SK-N-SH (cell line): ENCODE results near the gene PI3. TPM values are rescaled to one million over a fixed set of nuclear protein-coding genes. Genes with fewer than 3 reads are reported as not detected.

Experiments used
- CTCF ChIA-PET: fragments of 300-600, 350-600 bp; formaldehyde crosslinking; extraction: SDS; loops from one replicate; lab custom pipeline; 2021; lab: Yijun Ruan, JAX
- POLR2A ChIA-PET: fragments of 350-600 bp; sonication (Branson Sonifier 250); formaldehyde crosslinking; extraction: SDS; loops from one replicate; lab custom pipeline; 2020; ENCODE audit warnings: antibody characterized with exemption, inconsistent platforms; lab: Yijun Ruan, JAX
- DNase-seq: peaks from one replicate; pipeline ENCODE4 v3.0.0; 2012
- H2AFZ ChIP-seq: fragments of 200-600 bp; sonication (generic); 2 replicates; pipeline ENCODE4 v1.8.1; 2016; ENCODE audit warnings: antibody characterized with exemption, mild to moderate bottlenecking, low read depth
- H3F3A ChIP-seq: fragments of 200-600 bp; sonication (generic); replicated peaks from 2 replicates; pipeline ENCODE3; 2016; ENCODE audit warnings: antibody characterized with exemption, mild to moderate bottlenecking; ENCODE audit not compliant: insufficient read depth
- H3K27ac ChIP-seq, 2 experiments: fragments of 200-500 bp in 1 of 2; fragments of 200-600 bp in 1 of 2; sonication (Bioruptor generic) in 1 of 2; sonication (generic), shearing (Covaris generic) in 1 of 2; 2 replicates each; pipeline versions ENCODE4 v1.5.1 to v1.6.1; 2014 to 2016; ENCODE audit warnings: low read depth in 2 of 2, inconsistent platforms in 1 of 2, low read length in 1 of 2, mild to moderate bottlenecking in 1 of 2, mixed read lengths in 1 of 2
- H3K27me3 ChIP-seq: fragments of 200-600 bp; sonication (generic), shearing (Covaris generic); 2 replicates; pipeline ENCODE4 v1.6.1; 2016; ENCODE audit warnings: mixed run types; ENCODE audit not compliant: insufficient read depth
- H3K36me3 ChIP-seq, 2 experiments: fragments of 200-500 bp in 1 of 2; fragments of 200-600 bp in 1 of 2; sonication (Bioruptor generic) in 1 of 2; sonication (generic) in 1 of 2; replicated peaks in 1 of 2; 2 replicates each; pipeline versions ENCODE3 to v1.5.1; 2014 to 2016; ENCODE audit warnings: low read length in 1 of 2, mild to moderate bottlenecking in 1 of 2; ENCODE audit not compliant: insufficient read depth in 2 of 2, control insufficient read depth in 1 of 2
- H3K4me1 ChIP-seq, 2 experiments: fragments of 200-500 bp in 1 of 2; fragments of 200-600 bp in 1 of 2; sonication (Bioruptor generic) in 1 of 2; sonication (generic), shearing (Covaris generic) in 1 of 2; 2 replicates each; pipeline versions ENCODE4 v1.5.1 to v1.6.1; 2014 to 2016; ENCODE audit warnings: low read depth in 1 of 2, low read length in 1 of 2, mixed run types in 1 of 2; ENCODE audit not compliant: insufficient read depth in 2 of 2, control insufficient read depth in 1 of 2
- H3K4me2 ChIP-seq: fragments of 200-600 bp; sonication (generic), shearing (Covaris generic); 2 replicates; pipeline ENCODE4 v1.6.1; 2017; ENCODE audit warnings: mixed run types
- H3K4me3 ChIP-seq, 2 experiments: fragments of 200-500 bp in 1 of 2; fragments of 200-600 bp in 1 of 2; sonication (Bioruptor generic) in 1 of 2; sonication (generic), shearing (Covaris generic) in 1 of 2; 2 replicates each; pipeline versions ENCODE4 v1.5.1 to v1.8.1; 2014 to 2016; ENCODE audit warnings: low read depth in 2 of 2, inconsistent platforms in 1 of 2, low read length in 1 of 2, mild to moderate bottlenecking in 1 of 2, mixed read lengths in 1 of 2, moderate library complexity in 1 of 2
- H3K79me2 ChIP-seq: fragments of 200-600 bp; sonication (generic); 2 replicates; pipeline ENCODE4 v1.8.1; 2017; ENCODE audit warnings: mild to moderate bottlenecking; ENCODE audit not compliant: insufficient read depth
- H3K9ac ChIP-seq: fragments of 200-600 bp; sonication (generic); 2 replicates; pipeline ENCODE4 v1.6.1; 2017; ENCODE audit warnings: mixed run types
- H3K9me2 ChIP-seq: fragments of 200-600 bp; sonication (generic); 2 replicates; pipeline ENCODE4 v1.6.1; 2017; ENCODE audit warnings: mixed run types
- H3K9me3 ChIP-seq: fragments of 200-600 bp; sonication (generic); 2 replicates; pipeline ENCODE4 v1.6.1; 2017; ENCODE audit warnings: mixed run types, mild to moderate bottlenecking, moderate library complexity
- H4K20me1 ChIP-seq: fragments of 200-600 bp; sonication (generic); 2 replicates; pipeline ENCODE4 v1.6.1; 2017; ENCODE audit warnings: mild to moderate bottlenecking, mixed run types; ENCODE audit not compliant: insufficient read depth
- CHD2 ChIP-seq: fragments of 150-350 bp; IDR thresholded peaks from 2 replicates; pipeline ENCODE4 v1.6.1; 2018; ENCODE audit warnings: low read length; ENCODE audit not compliant: partially characterized antibody
- FOSL2 ChIP-seq: IDR thresholded peaks from 2 replicates; pipeline ENCODE4 v1.4.0; 2012; ENCODE audit warnings: low read depth, mild to moderate bottlenecking, moderate library complexity, borderline replicate concordance
- FOXM1 ChIP-seq: IDR thresholded peaks from 2 replicates; pipeline ENCODE4 v1.4.0; 2012; ENCODE audit warnings: low read depth, mild to moderate bottlenecking
- GABPA ChIP-seq: IDR thresholded peaks from 2 replicates; pipeline ENCODE4 v1.4.0; 2012; ENCODE audit warnings: low read depth, mild to moderate bottlenecking
- NFIC ChIP-seq: IDR thresholded peaks from 2 replicates; pipeline ENCODE4 v1.4.0; 2012; ENCODE audit warnings: borderline replicate concordance
- PBX3 ChIP-seq: IDR thresholded peaks from 2 replicates; pipeline ENCODE4; 2012
- POLR2AphosphoS5 ChIP-seq: IDR thresholded peaks from 2 replicates; pipeline ENCODE4 v1.6.1; 2012; ENCODE audit warnings: low read depth, low read length
- RCOR1 ChIP-seq: fragments of 150-350 bp; IDR thresholded peaks from 2 replicates; pipeline ENCODE4 v1.6.1; 2017; ENCODE audit warnings: antibody characterized with exemption, low read length
- RXRA ChIP-seq: IDR thresholded peaks from 2 replicates; pipeline ENCODE4 v1.4.0; 2012; ENCODE audit warnings: low read depth, mild to moderate bottlenecking, borderline replicate concordance
- SMC3 ChIP-seq: IDR thresholded peaks from 2 replicates; pipeline ENCODE4 v1.6.1; 2012; ENCODE audit warnings: low read depth, low read length, improper control_type of control experiment
- TAF1 ChIP-seq: IDR thresholded peaks from 2 replicates; pipeline ENCODE4 v1.6.1; 2012; ENCODE audit warnings: low read depth, mild to moderate bottlenecking, low read length, moderate library complexity, borderline replicate concordance
- USF1 ChIP-seq: IDR thresholded peaks from 2 replicates; pipeline ENCODE4 v1.4.0; 2012; ENCODE audit warnings: low read depth, borderline replicate concordance
- YY1 ChIP-seq: IDR thresholded peaks from 2 replicates; pipeline ENCODE4 v1.4.0; 2012; ENCODE audit warnings: low read depth, mild to moderate bottlenecking
- WGBS: methylation state at CpG from one replicate; pipeline ENCODE4 v1.1.6; 2017; ENCODE audit warnings: low lambda C conversion rate; 5-methylcytosine and 5-hydroxymethylcytosine counted together
- polyA plus RNA-seq, 3 experiments: library from polyadenylated mRNA; depleted of rRNA; stranded (reverse); fragments of >200 nt; gene quantifications; 2 replicates each; pipeline ENCODE4 v1.2.3, GENCODE V29; 2012
- TF ChIP-seq, protein P1 (sequence below): fragments of 150-350 bp; IDR thresholded peaks from 2 replicates; pipeline ENCODE4 v1.6.1; 2016; ENCODE audit warnings: mild to moderate bottlenecking, low read depth, low read length
- TF ChIP-seq, protein P2 (sequence below): IDR thresholded peaks from 2 replicates; pipeline ENCODE4 v1.4.0; 2012; ENCODE audit warnings: low read depth, borderline replicate concordance
- TF ChIP-seq, protein P3 (sequence below): fragments of 200-600 bp; sonication (generic); IDR thresholded peaks from 2 replicates; pipeline ENCODE4 v1.6.1; 2017; ENCODE audit warnings: antibody characterized with exemption, mild to moderate bottlenecking, moderate library complexity

PI3 gene
- polyA plus RNA-seq, 1 of the 3 experiments (the other 2 are of a cell fraction) = 0.12 TPM

DNA sequence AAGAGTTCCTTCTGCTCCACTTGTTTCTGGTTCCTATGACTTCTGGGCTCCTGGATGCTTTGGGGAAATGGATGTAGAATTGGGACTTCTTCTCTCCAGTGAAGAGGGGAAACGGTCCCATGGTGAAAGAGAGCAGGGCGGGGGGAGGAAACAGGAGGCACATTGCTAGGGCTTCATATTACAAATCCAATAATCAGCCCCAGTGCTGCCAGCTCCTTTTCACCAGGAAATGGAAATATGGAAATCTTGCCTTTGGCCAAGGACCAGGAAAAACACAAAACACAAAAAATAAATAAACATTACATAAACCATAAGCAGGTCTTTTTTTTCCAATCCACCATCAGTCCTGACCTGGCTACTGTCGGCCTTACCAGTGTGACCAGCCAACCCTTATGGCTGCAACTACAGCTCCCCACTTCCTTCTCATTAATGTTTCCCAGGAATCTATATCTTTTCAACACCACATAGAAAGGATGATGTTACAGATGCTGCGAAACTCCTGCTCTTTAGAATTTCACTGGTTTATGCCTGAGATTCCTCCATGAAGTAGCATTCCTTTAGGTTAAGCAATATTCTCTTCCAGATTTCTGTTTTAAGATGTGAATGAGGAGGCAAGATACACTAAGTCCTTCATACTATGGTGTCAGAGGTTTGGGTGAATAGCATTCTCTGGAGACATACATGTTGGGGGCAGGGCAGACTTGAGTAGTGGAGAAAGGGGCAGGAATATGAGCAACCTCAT, 2.0 kb downstream of the PI3 start:
- no peak overlapping the region for H3K4me2 ChIP-seq
- H2AFZ ChIP-seq = no peak overlapping the region
- DNase-seq = no peak
- no peak for TF ChIP-seq RCOR1
- no peak for TF ChIP-seq YY1
- no peak for TF ChIP-seq TAF1
- no peaks in the 10 kb centered on the region for H3K9me2 ChIP-seq
- no peaks in the 10 kb centered on the region for H3K9me3 ChIP-seq
- H3K4me3 ChIP-seq = no peak overlapping the region
- H4K20me1 ChIP-seq = no peaks in the 10 kb centered on the region
- ChIA-PET CTCF (interaction anchor here (0.8 kb wide), 1 partner anchor 292 kb away, joined by 3 read pairs; no protein-coding TSS in a partner anchor), POLR2A (no interaction called here)
- no peaks in the 10 kb centered on the region for H3K27me3 ChIP-seq
- WGBS = 33% methylated on average over 4 of the region's 4 CpGs
- H3K79me2 ChIP-seq = no peaks in the 10 kb centered on the region
- no peaks in the 10 kb centered on the region for H3F3A ChIP-seq
- no peak overlapping the region for H3K9ac ChIP-seq
- H3K4me1 ChIP-seq = no peaks in the 10 kb centered on the region; a peak in 1 of 4 replicates
- no peak overlapping the region for H3K27ac ChIP-seq
- H3K36me3 ChIP-seq = no peaks in the 10 kb centered on the region

GRCh38 chr20:45179166-45179565, 4.5 kb downstream of the PI3 start:
- WGBS = 6% methylated on average over 2 of the region's 2 CpGs
- H3K9ac ChIP-seq = no peak overlapping the region
- TF ChIP-seq CHD2 = no peak
- TF ChIP-seq TAF1 = no peak
- no peak for TF ChIP-seq FOSL2
- TF ChIP-seq, protein P1, sequence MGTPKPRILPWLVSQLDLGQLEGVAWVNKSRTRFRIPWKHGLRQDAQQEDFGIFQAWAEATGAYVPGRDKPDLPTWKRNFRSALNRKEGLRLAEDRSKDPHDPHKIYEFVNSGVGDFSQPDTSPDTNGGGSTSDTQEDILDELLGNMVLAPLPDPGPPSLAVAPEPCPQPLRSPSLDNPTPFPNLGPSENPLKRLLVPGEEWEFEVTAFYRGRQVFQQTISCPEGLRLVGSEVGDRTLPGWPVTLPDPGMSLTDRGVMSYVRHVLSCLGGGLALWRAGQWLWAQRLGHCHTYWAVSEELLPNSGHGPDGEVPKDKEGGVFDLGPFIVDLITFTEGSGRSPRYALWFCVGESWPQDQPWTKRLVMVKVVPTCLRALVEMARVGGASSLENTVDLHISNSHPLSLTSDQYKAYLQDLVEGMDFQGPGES = no peak
- TF ChIP-seq RCOR1 = no peak
- no peak for TF ChIP-seq NFIC
- TF ChIP-seq YY1 = no peak
- TF ChIP-seq USF1 = no peak
- TF ChIP-seq SMC3 = no peak
- TF ChIP-seq RXRA = no peak
- TF ChIP-seq, protein P2, sequence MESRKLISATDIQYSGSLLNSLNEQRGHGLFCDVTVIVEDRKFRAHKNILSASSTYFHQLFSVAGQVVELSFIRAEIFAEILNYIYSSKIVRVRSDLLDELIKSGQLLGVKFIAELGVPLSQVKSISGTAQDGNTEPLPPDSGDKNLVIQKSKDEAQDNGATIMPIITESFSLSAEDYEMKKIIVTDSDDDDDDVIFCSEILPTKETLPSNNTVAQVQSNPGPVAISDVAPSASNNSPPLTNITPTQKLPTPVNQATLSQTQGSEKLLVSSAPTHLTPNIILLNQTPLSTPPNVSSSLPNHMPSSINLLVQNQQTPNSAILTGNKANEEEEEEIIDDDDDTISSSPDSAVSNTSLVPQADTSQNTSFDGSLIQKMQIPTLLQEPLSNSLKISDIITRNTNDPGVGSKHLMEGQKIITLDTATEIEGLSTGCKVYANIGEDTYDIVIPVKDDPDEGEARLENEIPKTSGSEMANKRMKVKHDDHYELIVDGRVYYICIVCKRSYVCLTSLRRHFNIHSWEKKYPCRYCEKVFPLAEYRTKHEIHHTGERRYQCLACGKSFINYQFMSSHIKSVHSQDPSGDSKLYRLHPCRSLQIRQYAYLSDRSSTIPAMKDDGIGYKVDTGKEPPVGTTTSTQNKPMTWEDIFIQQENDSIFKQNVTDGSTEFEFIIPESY = no peak
- TF ChIP-seq GABPA = no peak
- no peak for TF ChIP-seq FOXM1
- TF ChIP-seq, protein P3, sequence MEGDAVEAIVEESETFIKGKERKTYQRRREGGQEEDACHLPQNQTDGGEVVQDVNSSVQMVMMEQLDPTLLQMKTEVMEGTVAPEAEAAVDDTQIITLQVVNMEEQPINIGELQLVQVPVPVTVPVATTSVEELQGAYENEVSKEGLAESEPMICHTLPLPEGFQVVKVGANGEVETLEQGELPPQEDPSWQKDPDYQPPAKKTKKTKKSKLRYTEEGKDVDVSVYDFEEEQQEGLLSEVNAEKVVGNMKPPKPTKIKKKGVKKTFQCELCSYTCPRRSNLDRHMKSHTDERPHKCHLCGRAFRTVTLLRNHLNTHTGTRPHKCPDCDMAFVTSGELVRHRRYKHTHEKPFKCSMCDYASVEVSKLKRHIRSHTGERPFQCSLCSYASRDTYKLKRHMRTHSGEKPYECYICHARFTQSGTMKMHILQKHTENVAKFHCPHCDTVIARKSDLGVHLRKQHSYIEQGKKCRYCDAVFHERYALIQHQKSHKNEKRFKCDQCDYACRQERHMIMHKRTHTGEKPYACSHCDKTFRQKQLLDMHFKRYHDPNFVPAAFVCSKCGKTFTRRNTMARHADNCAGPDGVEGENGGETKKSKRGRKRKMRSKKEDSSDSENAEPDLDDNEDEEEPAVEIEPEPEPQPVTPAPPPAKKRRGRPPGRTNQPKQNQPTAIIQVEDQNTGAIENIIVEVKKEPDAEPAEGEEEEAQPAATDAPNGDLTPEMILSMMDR = no peak
- no peak for TF ChIP-seq PBX3
- TF ChIP-seq POLR2AphosphoS5 = no peak
- no peaks in the 10 kb centered on the region for H3K9me3 ChIP-seq
- H3K27ac ChIP-seq = no peak overlapping the region
- H3K4me2 ChIP-seq = no peak overlapping the region
- no peaks in the 10 kb centered on the region for H3K27me3 ChIP-seq
- H3K36me3 ChIP-seq = no peaks in the 10 kb centered on the region
- no peaks in the 10 kb centered on the region for H4K20me1 ChIP-seq
- H3K9me2 ChIP-seq = no peaks in the 10 kb centered on the region
- H3F3A ChIP-seq = no peaks in the 10 kb centered on the region
- peaks cover 0 to 4% of the 10 kb centered on the region in 2 experiments; a peak in 2 of 4 replicates for H3K4me1 ChIP-seq
- ChIA-PET POLR2A (no interaction called here), CTCF (no interaction called here)
- no peak for DNase-seq
- no peak overlapping the region for H2AFZ ChIP-seq
- H3K4me3 ChIP-seq = no peak overlapping the region
- H3K79me2 ChIP-seq = no peaks in the 10 kb centered on the region
